ENCODE data around the gene NR2F1-AS1. TPM values are rescaled to one million over a fixed set of nuclear protein-coding genes. Genes with fewer than 3 reads are reported as not detected.

The NR2F1-AS1 gene
- total and polyA plus RNA-seq, 2 of the 4 experiments (the other 2 are of a cell fraction): 12.5 to 12.8 TPM

DNA sequence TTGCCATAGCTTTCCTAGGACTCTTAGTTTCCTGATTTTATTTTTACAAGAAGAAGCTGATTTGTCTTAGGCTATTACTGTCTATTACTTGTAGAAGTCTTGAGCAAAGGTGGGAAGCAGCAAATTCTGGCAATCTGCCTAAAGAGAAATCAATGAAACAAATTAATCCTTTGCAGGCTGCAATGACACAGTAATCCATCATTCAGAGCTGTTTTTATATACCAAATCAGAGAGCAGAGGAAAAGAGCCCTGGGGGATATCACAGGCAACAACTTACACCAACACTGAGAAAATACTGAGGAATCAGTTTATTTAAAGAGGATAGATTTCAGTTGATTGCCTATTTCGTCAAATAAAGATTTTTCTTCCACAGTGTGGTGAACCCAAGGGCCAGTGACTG lies 13.6 kb downstream of the NR2F1-AS1 start:
- peaks cover 6% of the 10 kb centered on the region for H3K4me1 ChIP-seq (ENCODE audit: control insufficient read depth, insufficient read depth, low read length)
- H3K23ac ChIP-seq (ENCODE audit: low read depth, low read length): no peak overlapping the region
- BruUV-seq (replicated peaks): no TSS peak
- no peak overlapping the region for H2AK5ac ChIP-seq (ENCODE audit: low read depth, low read length)
- H2BK120ac ChIP-seq (ENCODE audit: low read depth, low read length): no peak overlapping the region
- H4K8ac ChIP-seq (ENCODE audit: low read depth in 2 of 2, low read length in 2 of 2): no peak overlapping the region
- TF ChIP-seq MAFK (IDR thresholded peaks at IDR 0.05; ENCODE audit: low read depth, low read length) (no peak), NFE2L2 (IDR thresholded peaks at IDR 0.05; ENCODE audit: low read depth, low read length) (no peak), POLR2A (IDR thresholded peaks at IDR 0.05; ENCODE audit: low read depth, low read length) (no peak), MAZ (IDR thresholded peaks at IDR 0.05; ENCODE audit: borderline replicate concordance, low read depth, low read length) (no peak)
- H3K9me1 ChIP-seq (ENCODE audit: insufficient read depth, low read length): no peaks in the 10 kb centered on the region
- H2BK20ac ChIP-seq (ENCODE audit: low read depth, low read length): no peak overlapping the region
- H3K4me2 ChIP-seq (ENCODE audit: low read depth, low read length): no peak overlapping the region
- peaks cover 18 to 44% of the 10 kb centered on the region in 2 experiments; a peak in 3 of 4 replicates for H3K79me1 ChIP-seq (ENCODE audit: low read depth in 1 of 2, low read length in 2 of 2)
- H3K56ac ChIP-seq (ENCODE audit: extremely low read depth, insufficient read depth, low read length): no peak overlapping the region
- H3K9me3 ChIP-seq (ENCODE audit: control insufficient read depth, insufficient read depth, low read length): no peaks in the 10 kb centered on the region
- H2BK5ac ChIP-seq (ENCODE audit: low read depth, low read length, poor library complexity, severe bottlenecking): no peak overlapping the region
- WGBS, 2 experiments (ENCODE audit: extremely low coverage in 2 of 2, insufficient read length in 1 of 2): no CpG with 5 or more reads among the region's 1 CpG
- DNase-seq (no peak), ATAC-seq (ENCODE audit: low read depth) (no peak)
- no peak overlapping the region for H3K9ac ChIP-seq (ENCODE audit: low read depth, low read length)
- H4K20me1 ChIP-seq (ENCODE audit: insufficient read depth, low read length): no peaks in the 10 kb centered on the region
- no peak overlapping the region for H2BK15ac ChIP-seq (ENCODE audit: low read depth, low read length)
- H3K27me3 ChIP-seq (ENCODE audit: control insufficient read depth, insufficient read depth, low read length): no peaks in the 10 kb centered on the region
- CTCF ChIA-PET: no interaction called here
- no peak overlapping the region for H2AFZ ChIP-seq (replicated peaks; ENCODE audit: low read length, poor library complexity)
- no peak overlapping the region for H3K18ac ChIP-seq (ENCODE audit: low read depth, low read length)
- H3K36me3 ChIP-seq (ENCODE audit: control insufficient read depth, insufficient read depth, low read length): peaks cover 18% of the 10 kb centered on the region
- in situ Hi-C loops (cut with MboI; ENCODE audit: low sequenced_read_pairs) (no loop called here), dilution Hi-C loops (cut with HindIII; ENCODE audit: low sequenced_read_pairs, unreplicated experiment) (no loop called here), intact Hi-C loops (cut with micrococcal nuclease) (no loop called here)
- no peak overlapping the region for H3K4me3 ChIP-seq (ENCODE audit: insufficient read depth, low read depth, low read length)
- H3K4ac ChIP-seq (ENCODE audit: low read depth, low read length): no peak overlapping the region
- no peak overlapping the region for H4K5ac ChIP-seq (ENCODE audit: low read depth, low read length)
- no peak overlapping the region for H3K14ac ChIP-seq (replicated peaks; ENCODE audit: low read depth, low read length)
- H3K27ac ChIP-seq (ENCODE audit: insufficient read depth, low read length): no peak overlapping the region
- POLR2A ChIA-PET (ENCODE audit: unreplicated experiment): no interaction called here
- H4K91ac ChIP-seq (ENCODE audit: insufficient read depth, low read depth, low read length): no peak overlapping the region
- H2AK9ac ChIP-seq (replicated peaks; ENCODE audit: low read depth, low read length, poor library complexity): no peak overlapping the region

Data from IMR-90 (cell line).